HG03439 (cell line): ENCODE results near the gene PRKCZ.

Experiments
- ATAC-seq: cut with Tn5 transposase; IDR thresholded peaks from one replicate; pipeline ENCODE4 v1.9.1; 2021; ENCODE audit warnings: mild to moderate bottlenecking, moderate library complexity; ENCODE audit not compliant: unreplicated experiment

The PRKCZ gene

GRCh38 chr1:2172012-2172411, 121.8 kb downstream of the PRKCZ start:
- no peak for ATAC-seq

GRCh38 chr1:2172551-2173146, 122.4 kb downstream of the PRKCZ start:
- no peak for ATAC-seq

- ATAC-seq, result no peak
Observed at GRCh38 chr1:2173546-2174347, 123.5 kb downstream of the PRKCZ start.

GRCh38 chr1:2174348-2175054, 124.3 kb downstream of the PRKCZ start:
- ATAC-seq, result no peak

GRCh38 chr1:2175055-2175414, 124.8 kb downstream of the PRKCZ start:
- no peak for ATAC-seq

GRCh38 chr1:2175681-2176454, 125.7 kb downstream of the PRKCZ start:
- ATAC-seq, result no peak

GRCh38 chr1:2176615-2177014, 126.4 kb downstream of the PRKCZ start:
- ATAC-seq, result no peak

- ATAC-seq, result no peak
Observed at GRCh38 chr1:2177541-2177940, 127.3 kb downstream of the PRKCZ start.

GRCh38 chr1:2177946-2178538, 127.8 kb downstream of the PRKCZ start:
- ATAC-seq, result no peak

- no peak for ATAC-seq
Observed at GRCh38 chr1:2178875-2179274, 128.7 kb downstream of the PRKCZ start.

- no peak for ATAC-seq
Observed at GRCh38 chr1:2179283-2180013, 129.2 kb downstream of the PRKCZ start.

GRCh38 chr1:2180297-2181245, 130.4 kb downstream of the PRKCZ start:
- ATAC-seq, result no peak

- no peak for ATAC-seq
Observed at GRCh38 chr1:2181271-2181670, 131.1 kb downstream of the PRKCZ start.

- no peak for ATAC-seq
Observed at GRCh38 chr1:2181752-2182151, 131.5 kb downstream of the PRKCZ start.

GRCh38 chr1:2182376-2182775, 132.2 kb downstream of the PRKCZ start:
- ATAC-seq, result no peak

GRCh38 chr1:2183937-2184334, 133.7 kb downstream of the PRKCZ start:
- no peak for ATAC-seq

- ATAC-seq, result no peak
Observed at GRCh38 chr1:2184531-2184930, 134.3 kb downstream of the PRKCZ start.

- ATAC-seq, result no peak
Observed at GRCh38 chr1:2184934-2185333, 134.7 kb downstream of the PRKCZ start.
